Heart right ventricle (tissue), 16 donors: ENCODE results near the gene KIAA0513. TPM values are rescaled to one million over a fixed set of nuclear protein-coding genes. Genes with fewer than 3 reads are reported as not detected.

Source experiments
- ATAC-seq, 8 donors: fragments of 200-7000 bp; cut with Tn5 transposase; one replicate each; pipeline ENCODE4 v1.9.1; 2020; ENCODE audit warnings: mild to moderate bottlenecking in 8 of 8, moderate library complexity in 8 of 8, moderate number of reproducible peaks in 1 of 8
- DNase-seq, 2 donors: peaks; one replicate each; pipeline ENCODE4 v3.0.0-alpha.2; 2020
- H3K27ac ChIP-seq, 10 donors: fragments of 200-600 bp; sonication (generic) in 2 of 10; one replicate each; pipeline versions ENCODE4 v1.5.0 to v1.8.0; 2020 to 2022; ENCODE audit warnings: mild to moderate bottlenecking in 3 of 10
- H3K27me3 ChIP-seq, 7 donors: fragments of 200-600 bp; one replicate each; pipeline ENCODE4 v1.8.0; 2021 to 2022; ENCODE audit warnings: mild to moderate bottlenecking in 2 of 7
- H3K36me3 ChIP-seq, 9 donors: fragments of 200-600 bp; sonication (generic) in 1 of 9; one replicate each; pipeline versions ENCODE4 v1.5.0 to v1.8.0; 2020 to 2022; ENCODE audit warnings: mild to moderate bottlenecking in 2 of 9
- H3K4me1 ChIP-seq, 9 donors: fragments of 200-600 bp; sonication (generic) in 1 of 9; one replicate each; pipeline versions ENCODE4 v1.5.0 to v1.8.0; 2020 to 2022; ENCODE audit warnings: mild to moderate bottlenecking in 4 of 9
- H3K4me3 ChIP-seq, 10 donors: fragments of 200-600 bp; sonication (generic) in 2 of 10; one replicate each; pipeline versions ENCODE4 v1.5.0 to v1.8.0; 2020 to 2022; ENCODE audit warnings: mild to moderate bottlenecking in 7 of 10, moderate library complexity in 2 of 10
- H3K9me3 ChIP-seq, 11 donors: fragments of 200-600 bp in 10 of 11; sonication (generic) in 2 of 11; one replicate each; pipeline versions ENCODE4 v1.5.0 to v1.8.0; 2013 to 2022; ENCODE audit warnings: mild to moderate bottlenecking in 2 of 11, control low read depth in 1 of 11, moderate library complexity in 1 of 11
- WGBS, 2 donors: extraction: QIAGEN DNeasy Blood & Tissue Kit; methylation state at CpG; one replicate each; pipeline ENCODE4 v1.1.7; 2013; ENCODE audit warnings: inconsistent platforms in 1 of 2; 5-methylcytosine and 5-hydroxymethylcytosine counted together
- intact Hi-C, 10 donors: fragments of 100-400 bp; cut with DNase I; formaldehyde crosslinking; loops; one replicate each; pipeline versions ENCODE4 v1.11.1 to v1.14.2; 2022
- polyA plus RNA-seq, 2 donors: library from polyadenylated mRNA; stranded (reverse); fragments of 200-250 nt; gene quantifications; one replicate each; pipeline ENCODE4 v1.2.3, GENCODE V29; 2013
- total RNA-seq, 10 donors: library from RNA; stranded (reverse); fragmentation: NEBNext Ultra II Directional in 3 of 10; extraction: Animal tissue kit (Norgen Biotek cat#: 25700) in 3 of 10; gene quantifications; one replicate each; pipeline versions ENCODE4 v1.2.1 to v1.2.4, GENCODE V29; 2021 to 2023
- TF ChIP-seq, protein P1 (sequence below), 9 donors: fragments of 200-600 bp; sonication (generic) in 2 of 9; IDR thresholded peaks; one replicate each; pipeline versions ENCODE4 v1.5.0 to v1.8.0; 2021 to 2022; ENCODE audit warnings: antibody characterized with exemption in 9 of 9, mild to moderate bottlenecking in 5 of 9, moderate library complexity in 1 of 9
- donor health status: Arrhythmogenic right ventricular cardiomyopathy.
- donor health status: ischemic (EF 13 %, LVEDD 7.1; RV severe dilation, severe dysfunction).
- donor health status: healthy with polysubstance abuse.
- donor health status: DM: no; HTN: yes; CAD: no.
- donor health status: DM: no; HTN: no; CAD: no.
- donor health status: ischemic (EF 25% LVEDD 6.9; RV normal size, moderate dysfunction).
- donor health status: ischemic (EF 25% LVEDD 5.7; RV mildly dilated, moderate dysfunction).
- donor health status: healthy.
- donor health status: DM: yes; HTN: yes; CAD: no.
- donor health status: Ischemic cardiomyopathy.
- donor health status: ischemic (EF 35%, LVEDD 5.7; RV mildly dilated, moderate dysfunction).
- donor health status: nonischemic (EF 11% LVEDD 7.7; RV severe dilation, severe dysfunction).
- donor health status: DM: yes; HTN: yes; CAD: no.
- donor health status: PGD.
- donor health status: ischemic (EF 29% LVEDD 5.4; RV normal size, mild dysfunction).
- donor health status: nonischemic (EF 23%, LVEDD 6.1; RV moderate dilation, normal function).

The KIAA0513 gene
- total and polyA plus RNA-seq, 12 donors = 2.4 to 10.9 (median 8.3) TPM

DNA sequence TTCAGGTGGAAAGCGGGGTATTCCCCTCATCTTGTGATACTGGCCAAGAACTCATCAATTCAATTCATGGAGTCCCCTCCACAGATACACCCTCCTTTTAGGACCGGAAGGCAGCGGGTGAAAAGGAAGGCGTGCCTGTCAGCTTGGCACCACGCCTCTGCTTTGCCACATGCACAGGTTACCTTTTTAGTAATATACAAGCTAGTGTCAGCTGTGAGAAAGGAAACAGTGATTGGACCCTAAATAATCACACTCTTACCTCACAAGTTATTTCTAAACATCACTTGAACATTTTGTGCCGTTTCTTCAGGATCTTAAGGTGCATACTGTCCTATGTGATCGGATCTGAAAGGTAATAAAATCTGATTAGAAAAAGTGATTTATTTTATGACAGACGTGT, 31.9 kb upstream of the KIAA0513 start:
- Histone ChIP-seq H3K27ac (peak overlapping the region in 1 of 10 donors; percentile 92), H3K36me3 (peaks cover 0 to 63% (median 26%) of the 10 kb centered on the region in 9 donors), H3K4me1 (peaks cover 0 to 75% (median 18%) of the 10 kb centered on the region in 9 donors), H3K4me3 (no peak overlapping the region), H3K9me3 (no peaks in the 10 kb centered on the region), H3K27me3 (no peaks in the 10 kb centered on the region)
- no peak for ATAC-seq
- TF ChIP-seq, protein P1, sequence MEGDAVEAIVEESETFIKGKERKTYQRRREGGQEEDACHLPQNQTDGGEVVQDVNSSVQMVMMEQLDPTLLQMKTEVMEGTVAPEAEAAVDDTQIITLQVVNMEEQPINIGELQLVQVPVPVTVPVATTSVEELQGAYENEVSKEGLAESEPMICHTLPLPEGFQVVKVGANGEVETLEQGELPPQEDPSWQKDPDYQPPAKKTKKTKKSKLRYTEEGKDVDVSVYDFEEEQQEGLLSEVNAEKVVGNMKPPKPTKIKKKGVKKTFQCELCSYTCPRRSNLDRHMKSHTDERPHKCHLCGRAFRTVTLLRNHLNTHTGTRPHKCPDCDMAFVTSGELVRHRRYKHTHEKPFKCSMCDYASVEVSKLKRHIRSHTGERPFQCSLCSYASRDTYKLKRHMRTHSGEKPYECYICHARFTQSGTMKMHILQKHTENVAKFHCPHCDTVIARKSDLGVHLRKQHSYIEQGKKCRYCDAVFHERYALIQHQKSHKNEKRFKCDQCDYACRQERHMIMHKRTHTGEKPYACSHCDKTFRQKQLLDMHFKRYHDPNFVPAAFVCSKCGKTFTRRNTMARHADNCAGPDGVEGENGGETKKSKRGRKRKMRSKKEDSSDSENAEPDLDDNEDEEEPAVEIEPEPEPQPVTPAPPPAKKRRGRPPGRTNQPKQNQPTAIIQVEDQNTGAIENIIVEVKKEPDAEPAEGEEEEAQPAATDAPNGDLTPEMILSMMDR (IDR thresholded peaks at IDR 0.05) = no peak
- WGBS, 2 donors = 88 to 94% methylated on average over 8 of the region's 8 CpGs
- intact Hi-C loops = no loop called here
- no peak for DNase-seq

DNA sequence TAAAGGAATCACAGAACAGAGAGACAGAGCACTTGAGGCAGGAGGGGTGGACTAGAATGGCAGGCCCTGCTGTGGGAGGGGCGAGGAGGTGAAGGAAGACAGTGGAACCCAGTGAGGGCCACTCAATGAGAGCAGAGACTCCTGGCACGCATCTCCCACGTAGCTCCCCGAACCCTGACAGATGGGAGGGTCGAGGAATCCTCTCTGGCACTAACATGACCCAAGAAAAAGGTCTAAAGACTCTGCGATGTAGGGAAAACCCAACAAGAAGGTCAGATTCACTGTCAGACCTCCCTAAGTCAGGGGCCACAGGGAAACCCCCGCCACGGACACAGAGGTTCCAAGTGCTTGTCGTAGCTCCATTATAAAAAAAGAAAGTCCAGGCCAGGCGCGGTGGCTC, 31.2 kb upstream of the KIAA0513 start:
- TF ChIP-seq, protein P1 (IDR thresholded peaks at IDR 0.05) = no peak
- peak overlapping the region in 1 of 10 donors; percentile 92 for H3K27ac ChIP-seq
- ATAC-seq (no peak), DNase-seq (no peak)
- H3K36me3 ChIP-seq = peaks cover 0 to 62% (median 25%) of the 10 kb centered on the region in 9 donors
- intact Hi-C loops = no loop called here
- H3K27me3 ChIP-seq = no peaks in the 10 kb centered on the region
- H3K4me3 ChIP-seq = no peak overlapping the region
- H3K4me1 ChIP-seq = peaks cover 0 to 82% (median 21%) of the 10 kb centered on the region in 9 donors
- 95 to 96% methylated on average over 11 of the region's 11 CpGs for WGBS, 2 donors
- no peaks in the 10 kb centered on the region for H3K9me3 ChIP-seq

DNA sequence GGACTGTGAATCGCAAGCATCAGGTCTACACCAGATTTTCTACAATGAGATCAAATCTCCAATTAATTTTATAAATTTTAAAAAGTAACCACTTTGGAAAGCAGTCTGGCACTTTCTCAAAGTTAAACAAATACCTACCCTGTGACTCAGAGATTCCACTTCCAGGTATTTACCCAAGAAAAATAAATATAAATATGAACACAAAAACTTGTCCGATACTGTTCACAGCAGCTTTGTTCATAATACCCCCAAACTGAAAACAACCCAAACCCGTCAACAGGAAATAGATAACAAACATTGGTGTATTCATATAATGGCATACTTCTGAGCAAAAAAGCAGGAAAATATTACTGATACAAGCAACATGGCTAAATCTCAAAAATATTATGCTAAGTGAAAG, 28.4 kb upstream of the KIAA0513 start:
- TF ChIP-seq, protein P1 (IDR thresholded peaks at IDR 0.05) = no peak
- peaks cover 16 to 84% (median 48%) of the 10 kb centered on the region in 9 donors for H3K4me1 ChIP-seq
- H3K27me3 ChIP-seq = no peaks in the 10 kb centered on the region
- DNase-seq (no peak), ATAC-seq (no peak)
- no peaks in the 10 kb centered on the region for H3K9me3 ChIP-seq
- intact Hi-C loops = no loop called here
- WGBS, 2 donors = 78 to 81% methylated on average over 3 of the region's 3 CpGs
- peak overlapping the region in 1 of 10 donors; percentile 31 for H3K27ac ChIP-seq
- no peak overlapping the region for H3K4me3 ChIP-seq
- peaks cover 0 to 35% (median 16%) of the 10 kb centered on the region in 9 donors for H3K36me3 ChIP-seq

DNA sequence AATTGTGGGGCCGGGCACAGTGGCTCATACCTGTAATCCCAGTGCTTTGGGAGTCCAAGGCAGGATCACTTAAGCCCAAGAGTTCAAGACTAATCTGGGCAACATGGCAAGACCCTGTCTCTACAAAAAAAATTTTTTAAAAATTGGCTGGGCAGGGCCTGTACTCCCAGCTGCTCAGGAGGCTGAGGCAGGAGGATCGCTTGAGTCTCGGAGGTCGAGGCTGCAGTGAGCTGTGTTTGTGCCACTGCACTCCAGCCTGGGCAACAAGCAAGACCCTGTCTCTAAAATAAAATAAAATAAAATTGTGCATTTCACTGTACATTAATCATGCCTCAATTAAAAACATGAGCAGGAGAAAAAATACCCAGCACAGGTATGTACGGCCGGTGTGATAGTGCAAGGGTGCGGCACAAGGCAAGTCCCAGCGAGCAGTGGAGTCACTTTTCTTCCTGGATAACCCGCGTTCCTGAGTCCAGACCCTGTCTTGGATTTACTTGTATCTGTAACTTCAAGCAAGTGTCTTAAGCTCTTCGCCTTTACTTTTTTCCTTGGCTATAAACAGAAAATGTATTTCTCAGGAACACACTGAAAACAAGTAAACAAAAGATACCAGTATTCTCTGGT, 27.6 kb upstream of the KIAA0513 start:
- 91 to 95% methylated on average over 11 of the region's 11 CpGs for WGBS, 2 donors

More for the DNA sequence above, 27.6 kb upstream of the KIAA0513 start:
- TF ChIP-seq, protein P1 (IDR thresholded peaks at IDR 0.05) = no peak
- Histone ChIP-seq H3K36me3 (peaks cover 0 to 27% (median 8%) of the 10 kb centered on the region in 9 donors), H3K27me3 (no peaks in the 10 kb centered on the region), H3K4me1 (peaks cover 22 to 84% (median 49%) of the 10 kb centered on the region in 9 donors), H3K9me3 (no peaks in the 10 kb centered on the region), H3K4me3 (no peak overlapping the region), H3K27ac (peak overlapping the region in 1 of 10 donors; percentile 5)
- intact Hi-C loops = no loop called here
- DNase-seq = no peak
- ATAC-seq = no peak
